ENCODE measurements around the gene HOXC4. TPM values are rescaled to one million over a fixed set of nuclear protein-coding genes. Genes with fewer than 3 reads are reported as not detected.

Gene HOXC4
- total RNA-seq, 2 donors from 2014 or later, result 0.20 TPM; not detected in 1

DNA sequence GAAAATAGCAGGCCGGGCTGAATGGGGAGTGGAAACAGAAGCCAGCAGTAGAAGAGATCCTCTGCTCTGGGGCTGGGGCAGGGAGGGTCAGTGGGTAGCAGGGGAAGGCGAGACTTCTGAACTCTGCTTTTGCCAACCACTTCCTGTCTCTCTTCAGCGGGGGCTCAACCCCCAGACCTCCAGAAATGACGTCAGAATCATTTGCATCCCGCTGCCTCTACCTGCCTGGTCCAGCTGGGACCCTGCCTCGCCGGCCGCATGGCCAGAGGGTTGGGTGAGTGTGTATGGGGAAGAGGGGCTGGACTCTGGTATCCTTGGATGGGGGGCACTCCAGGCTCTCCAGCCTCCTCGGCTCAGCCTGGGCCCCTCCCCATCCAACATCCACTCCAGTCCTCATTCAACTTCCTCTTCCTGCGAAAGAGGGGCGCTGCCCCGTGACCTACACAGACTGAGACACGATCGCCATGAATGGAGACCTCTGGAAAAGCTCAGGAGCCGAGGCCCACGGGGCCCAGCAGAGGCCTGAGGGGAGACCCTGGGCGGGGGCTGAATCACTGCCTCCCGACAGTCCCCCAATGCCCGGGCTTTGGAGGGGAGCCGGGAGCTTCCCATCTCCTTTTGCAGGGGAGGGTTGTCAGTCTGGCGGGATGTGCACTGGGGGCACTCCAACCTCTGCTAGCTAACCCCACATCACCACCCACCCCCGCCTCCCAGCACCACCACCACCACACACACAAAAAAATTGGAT lies 458 bp upstream of the HOXC4 start:
- Histone ChIP-seq H3K4me1 (peaks cover 0 to 7% of the 10 kb centered on the region in 2 donors), H3K27me3 (peaks cover 14 to 30% of the 10 kb centered on the region in 2 donors), H3K9me3 (no peaks in the 10 kb centered on the region), H3K36me3 (no peaks in the 10 kb centered on the region), H3K27ac (peak overlapping the region in 1 of 2 donors; percentile 1), H3K4me3 (peak overlapping the region; percentile 32 to 49)
- DNase-seq (ENCODE audit: low spot score), result no peak
- TF ChIP-seq CTCF (IDR thresholded peaks at IDR 0.05), result no peak

GRCh38 chr12:54054742-54055194 lies 1.1 kb downstream of the HOXC4 start:
- H3K27me3 ChIP-seq, result peaks cover 7 to 22% of the 10 kb centered on the region in 2 donors
- TF ChIP-seq CTCF (IDR thresholded peaks at IDR 0.05), result no peak

DNA sequence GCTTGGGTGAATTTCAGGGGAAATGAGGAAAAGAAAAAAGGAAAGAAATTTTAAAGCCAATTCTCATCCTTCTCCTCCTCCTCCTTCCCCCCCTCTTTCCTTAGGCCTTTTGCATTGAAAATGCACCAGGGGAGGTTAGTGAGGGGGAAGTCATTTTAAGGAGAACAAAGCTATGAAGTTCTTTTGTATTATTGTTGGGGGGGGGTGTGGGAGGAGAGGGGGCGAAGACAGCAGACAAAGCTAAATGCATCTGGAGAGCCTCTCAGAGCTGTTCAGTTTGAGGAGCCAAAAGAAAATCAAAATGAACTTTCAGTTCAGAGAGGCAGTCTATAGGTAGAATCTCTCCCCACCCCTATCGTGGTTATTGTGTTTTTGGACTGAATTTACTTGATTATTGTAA lies 1.9 kb downstream of the HOXC4 start:
- Histone ChIP-seq H3K27me3 (peaks cover 8 to 28% of the 10 kb centered on the region in 2 donors), H3K4me1 (peaks cover 0 to 7% of the 10 kb centered on the region in 2 donors), H3K4me3 (no peak overlapping the region), H3K27ac (no peak overlapping the region), H3K36me3 (no peaks in the 10 kb centered on the region), H3K9me3 (no peaks in the 10 kb centered on the region)
- no peak for TF ChIP-seq CTCF (IDR thresholded peaks at IDR 0.05)
- no peak for DNase-seq (ENCODE audit: low spot score)

More at GRCh38 chr12:54054742-54055194, 1.1 kb downstream of the HOXC4 start:
- Histone ChIP-seq H3K36me3 (no peaks in the 10 kb centered on the region), H3K9me3 (no peaks in the 10 kb centered on the region), H3K4me3 (peak overlapping the region in 1 of 2 donors; percentile 49), H3K4me1 (peaks cover 0 to 7% of the 10 kb centered on the region in 2 donors), H3K27ac (no peak overlapping the region)
- DNase-seq (ENCODE audit: low spot score), result no peak

DNA sequence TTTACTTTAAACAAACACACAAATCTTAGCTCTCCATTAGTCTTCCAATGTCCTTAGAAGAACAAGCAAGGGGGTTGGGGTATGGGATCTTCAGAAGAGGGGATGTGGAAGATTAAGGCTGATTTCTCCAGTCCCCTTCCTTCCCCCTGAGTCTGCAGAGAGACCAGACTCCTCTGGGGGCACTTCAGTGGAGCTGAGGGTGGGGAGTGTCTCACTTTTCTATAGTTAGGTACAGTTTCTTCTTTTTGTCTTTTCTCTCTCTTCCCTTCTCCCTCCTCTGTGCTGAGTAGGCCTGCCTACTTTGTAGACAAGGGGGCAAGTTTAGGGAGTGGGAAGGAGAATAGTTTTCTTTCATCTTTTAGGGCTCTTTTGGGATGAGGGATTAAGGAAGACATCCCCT lies 2.5 kb downstream of the HOXC4 start:
- no peak overlapping the region for H3K4me3 ChIP-seq
- peaks cover 12 to 33% of the 10 kb centered on the region in 2 donors for H3K27me3 ChIP-seq
- H3K4me1 ChIP-seq, result peaks cover 0 to 7% of the 10 kb centered on the region in 2 donors
- H3K9me3 ChIP-seq, result no peaks in the 10 kb centered on the region
- DNase-seq (ENCODE audit: low spot score), result no peak
- no peak overlapping the region for H3K27ac ChIP-seq
- TF ChIP-seq CTCF (IDR thresholded peaks at IDR 0.05), result no peak
- no peaks in the 10 kb centered on the region for H3K36me3 ChIP-seq

- H3K9me3 ChIP-seq, result no peaks in the 10 kb centered on the region
- H3K36me3 ChIP-seq, result no peaks in the 10 kb centered on the region
- H3K27me3 ChIP-seq, result peaks cover 12 to 24% of the 10 kb centered on the region in 2 donors
- H3K27ac ChIP-seq, result no peak overlapping the region
- H3K4me1 ChIP-seq, result peaks cover 0 to 2% of the 10 kb centered on the region in 2 donors
- no peak for TF ChIP-seq CTCF (IDR thresholded peaks at IDR 0.05)
- no peak for DNase-seq (ENCODE audit: low spot score)
- H3K4me3 ChIP-seq, result no peak overlapping the region
Observed at GRCh38 chr12:54058128-54058768, 4.6 kb downstream of the HOXC4 start.

Measured in right atrium auricular region (tissue), 2 donors.